ENCODE results near the gene PSMD4. TPM values are rescaled to one million over a fixed set of nuclear protein-coding genes. Genes with fewer than 3 reads are reported as not detected.
"Not testable (repeated sequence)": the region's sequence is repeated elsewhere in the genome, so short reads cannot be mapped to it uniquely, and the experiment has no call there.

Gene PSMD4
- total RNA-seq: 80.6 TPM

GRCh38 chr1:151254217-151255213 lies at the start of gene PSMD4:
TSS of gene PSMD4 (plus strand) at chr1:151254734. CDS start at chr1:151254783, 49 bp downstream.
- DNase-seq (ENCODE audit: low spot score) (peak; percentile 96), ATAC-seq (peak; percentile 96)

GRCh38 chr1:151205381-151205965 lies 49.1 kb upstream of the PSMD4 start:
- not testable (repeated sequence) for DNase-seq (ENCODE audit: low spot score); ATAC-seq

- DNase-seq (ENCODE audit: low spot score) (no peak), ATAC-seq (no peak)
Measured at GRCh38 chr1:151210830-151211229, 43.7 kb upstream of the PSMD4 start.

GRCh38 chr1:151211972-151212705 lies 42.4 kb upstream of the PSMD4 start:
- DNase-seq (ENCODE audit: low spot score) (no peak), ATAC-seq (no peak)

- no peak for ATAC-seq
- no peak for DNase-seq (ENCODE audit: low spot score)
Measured at GRCh38 chr1:151213560-151213959, 41.0 kb upstream of the PSMD4 start.

GRCh38 chr1:151221616-151222015 lies 32.9 kb upstream of the PSMD4 start:
- ATAC-seq: no peak
- no peak for DNase-seq (ENCODE audit: low spot score)

GRCh38 chr1:151222130-151222529 lies 32.4 kb upstream of the PSMD4 start:
- ATAC-seq: peak; percentile 59
- no peak for DNase-seq (ENCODE audit: low spot score)

GRCh38 chr1:151235235-151235634 lies 19.3 kb upstream of the PSMD4 start:
- ATAC-seq (no peak), DNase-seq (ENCODE audit: low spot score) (no peak)

- ATAC-seq (no peak), DNase-seq (ENCODE audit: low spot score) (no peak)
Measured at GRCh38 chr1:151237678-151238466, 16.7 kb upstream of the PSMD4 start.

GRCh38 chr1:151238467-151238739 lies 16.1 kb upstream of the PSMD4 start:
- no peak for ATAC-seq
- DNase-seq (ENCODE audit: low spot score): no peak

- ATAC-seq (no peak), DNase-seq (ENCODE audit: low spot score) (no peak)
Measured at GRCh38 chr1:151242442-151242841, 12.1 kb upstream of the PSMD4 start.

- no peak for DNase-seq (ENCODE audit: low spot score)
- no peak for ATAC-seq
Measured at GRCh38 chr1:151243683-151244216, 10.8 kb upstream of the PSMD4 start.

GRCh38 chr1:151246786-151247185 lies 7.7 kb upstream of the PSMD4 start:
- DNase-seq (ENCODE audit: low spot score): no peak
- ATAC-seq: no peak

- DNase-seq (ENCODE audit: low spot score) (peak; percentile 57), ATAC-seq (peak; percentile 73)
Measured at GRCh38 chr1:151251656-151252470, 2.7 kb upstream of the PSMD4 start.

- ATAC-seq (no peak), DNase-seq (ENCODE audit: low spot score) (no peak)
Measured at GRCh38 chr1:151255381-151255780, 847 bp downstream of the PSMD4 start.

GRCh38 chr1:151259351-151259750 lies 4.8 kb downstream of the PSMD4 start:
- no peak for ATAC-seq
- no peak for DNase-seq (ENCODE audit: low spot score)

- peak; percentile 88 for DNase-seq (ENCODE audit: low spot score)
- ATAC-seq: peak; percentile 88
Measured at GRCh38 chr1:151265446-151266236, 11.1 kb downstream of the PSMD4 start.

- ATAC-seq: peak; percentile 85
Measured at GRCh38 chr1:151266315-151266714, 11.8 kb downstream of the PSMD4 start.

GRCh38 chr1:151266821-151267220 lies 12.3 kb downstream of the PSMD4 start:
- DNase-seq (ENCODE audit: low spot score) (no peak), ATAC-seq (no peak)

More at GRCh38 chr1:151266315-151266714, 11.8 kb downstream of the PSMD4 start:
- DNase-seq (ENCODE audit: low spot score): peak; percentile 84

Measured in left lobe of liver (tissue), 2 donors.